ENCODE results near the gene ASS1. TPM values are rescaled to one million over a fixed set of nuclear protein-coding genes. Genes with fewer than 3 reads are reported as not detected.

The ASS1 gene
- total RNA-seq, 1 experiment from 2014 or later, result 299 TPM

DNA sequence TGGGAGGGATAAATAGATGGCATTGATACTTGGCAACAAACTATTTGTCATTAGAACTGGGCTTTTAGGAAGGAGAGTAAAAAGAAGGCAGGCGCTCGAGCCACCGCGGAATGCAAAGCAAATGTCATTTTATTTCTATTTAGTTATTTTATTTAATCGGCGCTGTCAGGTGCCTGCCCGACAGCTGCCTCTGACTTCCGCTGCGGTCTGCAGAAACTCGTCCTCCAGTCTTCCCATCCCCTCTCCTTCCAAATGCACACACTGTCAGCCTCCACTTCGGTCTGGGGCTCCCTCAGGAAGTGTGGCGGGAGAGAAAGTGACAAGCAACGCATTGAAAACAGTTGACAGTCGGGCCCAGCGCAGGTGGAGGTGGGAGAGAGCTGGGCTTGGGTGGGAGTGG lies 29.3 kb downstream of the ASS1 start:
- no TSS peak for BruUV-seq (replicated peaks)
- Mint-ChIP-seq H3K27me3 (ENCODE audit: insufficient read depth, unreplicated experiment) (no peaks in the 10 kb centered on the region), H3K4me3 (ENCODE audit: unreplicated experiment) (no peak overlapping the region), H3K4me1 (ENCODE audit: insufficient read depth, unreplicated experiment) (no peaks in the 10 kb centered on the region), H3K27ac (ENCODE audit: low read depth, unreplicated experiment) (no peak overlapping the region), H3K36me3 (ENCODE audit: insufficient read depth, unreplicated experiment) (peaks cover 66% of the 10 kb centered on the region), H3K9me3 (ENCODE audit: unreplicated experiment) (no peaks in the 10 kb centered on the region)
- intact Hi-C loops (cut with micrococcal nuclease), result no loop called here
- no peak for TF ChIP-seq CTCF (IDR thresholded peaks at IDR 0.05; ENCODE audit: unreplicated experiment)
- DNase-seq (ENCODE audit: unreplicated experiment), result no peak
- ChIA-PET CTCF (interaction anchor here (0.6 kb wide), 1 partner anchor 208 kb away, joined by 4 read pairs; no protein-coding TSS in a partner anchor), POLR2A (interaction anchor here (0.9 kb wide), 1 partner anchor 8 kb away, joined by 3 read pairs; no protein-coding TSS in a partner anchor)

DNA sequence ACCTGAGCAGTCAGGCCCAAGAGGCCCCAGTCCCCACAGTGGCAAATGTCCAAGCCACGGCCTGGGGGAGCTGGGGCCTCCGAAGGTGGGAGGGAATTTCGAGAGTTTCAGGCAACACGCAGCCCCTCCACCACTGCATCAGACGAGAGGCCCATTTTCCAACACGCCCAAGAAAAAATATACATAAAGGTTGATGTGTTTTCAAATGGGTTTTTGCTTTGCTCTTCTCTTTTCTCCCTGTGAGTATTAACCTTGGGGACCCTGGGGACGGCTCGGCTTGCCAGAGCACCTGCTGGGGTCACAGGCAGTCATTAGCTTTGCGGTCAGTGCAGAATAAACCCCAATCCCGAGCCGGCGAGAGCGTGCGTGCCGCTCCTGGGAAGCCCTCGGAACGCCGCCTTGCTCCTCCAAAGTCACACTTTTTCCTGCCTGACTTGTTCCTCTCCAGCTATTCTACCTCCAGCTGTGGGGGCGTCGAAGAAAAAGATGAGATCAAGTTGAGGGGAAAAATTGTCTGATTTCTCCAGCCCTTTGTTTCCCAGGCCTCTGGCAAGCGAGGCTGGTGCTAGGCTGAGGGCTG lies 31.5 kb downstream of the ASS1 start:
- Mint-ChIP-seq H3K4me1 (ENCODE audit: insufficient read depth, unreplicated experiment) (no peaks in the 10 kb centered on the region), H3K27ac (ENCODE audit: low read depth, unreplicated experiment) (no peak overlapping the region), H3K27me3 (ENCODE audit: insufficient read depth, unreplicated experiment) (no peaks in the 10 kb centered on the region), H3K36me3 (ENCODE audit: insufficient read depth, unreplicated experiment) (peaks cover 73% of the 10 kb centered on the region), H3K4me3 (ENCODE audit: unreplicated experiment) (no peak overlapping the region), H3K9me3 (ENCODE audit: unreplicated experiment) (no peaks in the 10 kb centered on the region)
- ChIA-PET CTCF (no interaction called here), POLR2A (no interaction called here)
- intact Hi-C loops (cut with micrococcal nuclease), result no loop called here
- no peak for DNase-seq (ENCODE audit: unreplicated experiment)
- no TSS peak for BruUV-seq (replicated peaks)
- no peak for TF ChIP-seq CTCF (IDR thresholded peaks at IDR 0.05; ENCODE audit: unreplicated experiment)

- Mint-ChIP-seq H3K9me3 (ENCODE audit: unreplicated experiment) (no peaks in the 10 kb centered on the region), H3K4me3 (ENCODE audit: unreplicated experiment) (no peak overlapping the region), H3K27me3 (ENCODE audit: insufficient read depth, unreplicated experiment) (no peaks in the 10 kb centered on the region), H3K4me1 (ENCODE audit: insufficient read depth, unreplicated experiment) (no peaks in the 10 kb centered on the region), H3K36me3 (ENCODE audit: insufficient read depth, unreplicated experiment) (peaks cover 74% of the 10 kb centered on the region), H3K27ac (ENCODE audit: low read depth, unreplicated experiment) (no peak overlapping the region)
- CTCF ChIA-PET, result interaction anchor here (0.5 kb wide), 1 partner anchor 23 kb away, joined by 3 read pairs; no protein-coding TSS in a partner anchor
- no TSS peak for BruUV-seq (replicated peaks)
- DNase-seq (ENCODE audit: unreplicated experiment), result no peak
- POLR2A ChIA-PET, result interaction anchor here (0.6 kb wide), 1 partner anchor 1105 kb away, joined by 5 read pairs; no protein-coding TSS in a partner anchor
- intact Hi-C loops (cut with micrococcal nuclease), result no loop called here
- TF ChIP-seq CTCF (IDR thresholded peaks at IDR 0.05; ENCODE audit: unreplicated experiment), result no peak
Observed at GRCh38 chr9:130477564-130477963, 32.8 kb downstream of the ASS1 start.

DNA sequence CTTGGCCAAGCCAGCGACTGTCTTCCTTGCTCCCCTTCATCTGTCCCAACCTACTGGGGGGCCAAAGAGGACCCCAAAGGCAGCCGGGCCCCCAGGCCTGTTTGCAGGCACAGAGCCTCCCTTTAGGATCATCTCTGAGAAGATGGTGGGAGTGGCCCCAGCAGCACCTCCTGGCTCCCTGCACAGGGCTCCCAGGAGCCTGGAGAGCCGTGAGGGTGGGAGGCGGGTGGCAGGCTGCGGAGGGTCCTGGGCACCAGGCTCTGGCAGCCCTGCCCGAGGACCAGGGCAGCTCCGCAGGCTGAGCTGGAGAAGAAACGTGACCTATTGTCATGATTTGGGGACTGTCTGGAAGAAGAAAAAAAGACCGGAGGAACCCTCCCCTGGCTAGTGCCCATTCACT lies 33.4 kb downstream of the ASS1 start:
- Mint-ChIP-seq H3K4me1 (ENCODE audit: insufficient read depth, unreplicated experiment) (no peaks in the 10 kb centered on the region), H3K27me3 (ENCODE audit: insufficient read depth, unreplicated experiment) (no peaks in the 10 kb centered on the region), H3K4me3 (ENCODE audit: unreplicated experiment) (no peak overlapping the region), H3K36me3 (ENCODE audit: insufficient read depth, unreplicated experiment) (peaks cover 74% of the 10 kb centered on the region), H3K9me3 (ENCODE audit: unreplicated experiment) (no peaks in the 10 kb centered on the region), H3K27ac (ENCODE audit: low read depth, unreplicated experiment) (no peak overlapping the region)
- intact Hi-C loops (cut with micrococcal nuclease), result no loop called here
- ChIA-PET CTCF (no interaction called here), POLR2A (interaction anchor here (0.6 kb wide), 1 partner anchor 1105 kb away, joined by 5 read pairs; no protein-coding TSS in a partner anchor)
- DNase-seq (ENCODE audit: unreplicated experiment), result no peak
- TF ChIP-seq CTCF (IDR thresholded peaks at IDR 0.05; ENCODE audit: unreplicated experiment), result no peak
- no TSS peak for BruUV-seq (replicated peaks)

All from MCF 10A (cell line).